H54 (cell line): ENCODE measurements around the gene KLHL25.

Source experiments
- DNase-seq: peaks from one replicate; pipeline ENCODE4 v3.0.0; 2011; ENCODE audit warnings: low spot score, mixed read lengths; ENCODE audit not compliant: insufficient read length
- FAIRE-seq: peaks from 3 replicates; lab custom pipeline; 2011; peaks lifted over from hg19 to GRCh38; lab: Jason Lieb, UNC
- POLR2A ChIP-seq: IDR thresholded peaks from 2 replicates; pipeline ENCODE4 v1.6.1; 2011; ENCODE audit warnings: low read depth, mild to moderate bottlenecking, low read length

The KLHL25 gene

GRCh38 chr15:85764649-85765277 is 30.0 kb downstream of the KLHL25 start:
- FAIRE-seq (no peak), DNase-seq (no peak)
- no peak for TF ChIP-seq POLR2A

- DNase-seq (no peak), FAIRE-seq (no peak)
- TF ChIP-seq POLR2A = no peak
These were observed 30.8 kb downstream of the KLHL25 start for GRCh38 chr15:85763673-85764633.

- FAIRE-seq (no peak), DNase-seq (no peak)
- TF ChIP-seq POLR2A = no peak
These were observed 31.6 kb downstream of the KLHL25 start for GRCh38 chr15:85763157-85763556.

- DNase-seq = no peak
- no peak for FAIRE-seq
- no peak for TF ChIP-seq POLR2A
These were observed 32.0 kb downstream of the KLHL25 start for GRCh38 chr15:85762756-85763127.

GRCh38 chr15:85762039-85762755 is 32.5 kb downstream of the KLHL25 start:
- TF ChIP-seq POLR2A = no peak
- FAIRE-seq = no peak
- DNase-seq = no peak

GRCh38 chr15:85761635-85762034 is 33.1 kb downstream of the KLHL25 start:
- FAIRE-seq = no peak
- no peak for TF ChIP-seq POLR2A

GRCh38 chr15:85760531-85761371 is 34.0 kb downstream of the KLHL25 start:
- no peak for DNase-seq
- no peak for TF ChIP-seq POLR2A
- no peak for FAIRE-seq

More at GRCh38 chr15:85761635-85762034, 33.1 kb downstream of the KLHL25 start:
- DNase-seq = no peak

DNA sequence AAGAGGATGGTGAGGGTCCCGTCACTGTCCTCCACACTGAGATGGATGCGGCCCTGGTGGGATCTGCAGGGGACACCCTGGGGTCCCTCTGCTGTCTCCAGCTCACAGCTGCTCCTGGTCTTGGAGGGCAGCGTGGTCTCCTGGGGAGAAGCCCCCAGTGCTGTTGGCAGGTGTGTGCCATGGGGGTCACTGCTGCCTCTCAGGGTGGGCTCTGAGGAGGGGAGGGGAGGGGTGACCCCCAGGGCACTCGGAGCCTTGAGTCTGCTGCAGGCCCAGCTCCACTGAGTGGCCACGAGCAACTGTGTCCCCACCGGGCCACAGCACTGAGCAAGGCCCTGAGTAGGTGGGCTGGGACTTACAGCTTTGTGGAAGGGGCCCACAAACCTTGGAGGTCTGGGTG is 34.7 kb downstream of the KLHL25 start:
- DNase-seq = no peak
- TF ChIP-seq POLR2A = no peak
- no peak for FAIRE-seq

GRCh38 chr15:85759376-85759775 is 35.3 kb downstream of the KLHL25 start:
- FAIRE-seq (no peak), DNase-seq (no peak)
- TF ChIP-seq POLR2A = no peak

GRCh38 chr15:85758655-85758978 is 36.1 kb downstream of the KLHL25 start:
- FAIRE-seq (no peak), DNase-seq (no peak)
- TF ChIP-seq POLR2A = no peak

GRCh38 chr15:85757939-85758654 is 36.6 kb downstream of the KLHL25 start:
- no peak for FAIRE-seq
- no peak for TF ChIP-seq POLR2A

GRCh38 chr15:85757073-85757938 is 37.4 kb downstream of the KLHL25 start:
- no peak for TF ChIP-seq POLR2A
- FAIRE-seq = no peak
- no peak for DNase-seq

More at GRCh38 chr15:85757939-85758654, 36.6 kb downstream of the KLHL25 start:
- no peak for DNase-seq
